ENCODE results near the gene STK39.
A peak's percentile ranks its signal among the peaks of the same experiment; 100 is the strongest.

STK39 gene

DNA sequence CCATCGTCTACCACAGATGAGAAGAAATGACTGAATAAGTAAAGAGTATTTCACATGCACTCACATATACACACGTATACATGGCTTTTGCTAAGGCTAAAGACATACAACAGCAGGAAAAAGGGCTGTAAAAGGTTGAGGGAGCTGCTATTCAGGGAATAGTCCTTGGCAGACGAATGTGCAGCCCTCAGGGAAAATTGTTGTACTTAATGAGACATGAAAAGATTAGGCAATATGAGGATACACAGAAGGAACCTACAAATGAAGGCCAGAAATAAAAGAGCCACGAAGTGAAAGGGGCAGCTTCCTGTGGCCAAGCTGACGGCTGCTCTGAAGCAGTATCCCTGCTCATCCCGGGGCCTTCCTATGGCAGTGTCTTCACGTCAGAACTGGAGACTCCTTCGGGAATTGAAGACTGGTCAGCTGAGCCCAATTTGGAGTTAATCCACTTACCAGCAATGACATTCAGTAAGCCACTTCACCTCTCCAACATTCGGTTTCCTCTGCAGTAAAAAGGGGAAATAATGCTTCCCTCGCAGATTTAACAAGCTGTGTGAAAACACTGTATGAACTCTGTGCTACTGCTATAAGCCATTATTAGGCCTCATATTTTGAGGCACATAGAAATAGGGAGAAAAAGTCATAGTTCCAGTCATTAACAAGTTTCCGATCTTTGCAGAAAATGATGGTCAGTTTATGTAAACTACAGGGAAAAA, 221.8 kb downstream of the STK39 start:
- TF ChIP-seq GATA3 (IDR thresholded peaks at IDR 0.05; ENCODE audit: low read depth, low read length) (no peak), GATA2 (IDR thresholded peaks at IDR 0.05; ENCODE audit: low read depth, low read length) (no peak)

DNA sequence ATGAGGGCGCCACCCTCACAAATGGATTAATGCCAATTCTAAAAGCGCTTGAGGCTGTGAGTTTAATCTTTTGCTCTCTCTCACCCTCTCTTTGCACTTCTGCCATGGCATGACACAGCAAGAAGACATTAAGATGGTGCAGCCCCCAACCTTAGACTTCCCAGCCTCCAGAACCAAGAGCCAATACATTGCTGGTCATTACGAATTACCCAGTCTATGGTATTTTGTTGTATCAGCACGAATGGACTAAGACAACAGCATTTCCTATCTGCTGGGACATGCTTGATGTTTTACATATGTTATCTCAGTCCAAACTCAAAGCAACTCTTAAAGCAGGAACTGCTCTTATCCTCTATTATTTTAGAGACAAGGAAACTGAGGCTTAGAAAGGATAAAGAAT, 222.9 kb downstream of the STK39 start:
- TF ChIP-seq GATA3 (IDR thresholded peaks at IDR 0.05; ENCODE audit: low read depth, low read length) = no peak
- no peak for TF ChIP-seq GATA2 (IDR thresholded peaks at IDR 0.05; ENCODE audit: low read depth, low read length)

DNA sequence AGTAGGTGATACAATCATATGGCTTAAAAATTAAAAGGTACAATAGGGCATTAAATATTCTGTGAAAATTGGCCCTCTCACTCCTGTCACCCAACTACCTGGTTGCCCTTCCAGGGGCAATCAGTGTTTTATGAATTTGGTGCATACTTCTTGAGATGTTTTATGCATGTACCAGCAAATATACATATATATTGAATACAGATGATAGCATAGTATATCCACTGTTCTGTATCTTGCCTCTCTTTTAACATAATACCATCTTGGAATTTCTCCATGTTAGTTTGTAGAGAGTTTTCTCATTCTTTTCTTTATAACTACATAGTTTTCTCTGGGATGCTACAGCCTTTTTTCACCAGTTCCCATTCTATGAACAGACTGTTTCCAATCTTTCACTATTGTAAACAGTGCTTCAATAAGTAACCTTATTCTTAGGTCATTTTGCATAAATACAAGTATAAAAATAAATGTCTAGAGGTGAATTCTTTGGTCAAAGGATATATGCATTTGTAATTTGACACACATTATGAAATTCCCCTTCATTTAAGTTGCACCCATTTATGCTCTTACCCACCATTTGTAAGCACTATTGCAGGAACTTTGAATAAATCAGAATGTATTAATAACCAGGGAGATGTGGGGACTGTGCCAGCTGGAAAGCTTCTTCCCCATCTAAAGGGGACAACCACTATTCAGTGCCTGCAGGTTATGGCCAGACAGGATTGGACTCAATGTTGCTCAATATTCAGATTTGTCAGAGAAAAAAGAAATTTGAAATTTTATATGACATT, 225.4 kb downstream of the STK39 start:
- no peak for TF ChIP-seq GATA2 (IDR thresholded peaks at IDR 0.05; ENCODE audit: low read depth, low read length)
- no peak for TF ChIP-seq GATA3 (IDR thresholded peaks at IDR 0.05; ENCODE audit: low read depth, low read length)

DNA sequence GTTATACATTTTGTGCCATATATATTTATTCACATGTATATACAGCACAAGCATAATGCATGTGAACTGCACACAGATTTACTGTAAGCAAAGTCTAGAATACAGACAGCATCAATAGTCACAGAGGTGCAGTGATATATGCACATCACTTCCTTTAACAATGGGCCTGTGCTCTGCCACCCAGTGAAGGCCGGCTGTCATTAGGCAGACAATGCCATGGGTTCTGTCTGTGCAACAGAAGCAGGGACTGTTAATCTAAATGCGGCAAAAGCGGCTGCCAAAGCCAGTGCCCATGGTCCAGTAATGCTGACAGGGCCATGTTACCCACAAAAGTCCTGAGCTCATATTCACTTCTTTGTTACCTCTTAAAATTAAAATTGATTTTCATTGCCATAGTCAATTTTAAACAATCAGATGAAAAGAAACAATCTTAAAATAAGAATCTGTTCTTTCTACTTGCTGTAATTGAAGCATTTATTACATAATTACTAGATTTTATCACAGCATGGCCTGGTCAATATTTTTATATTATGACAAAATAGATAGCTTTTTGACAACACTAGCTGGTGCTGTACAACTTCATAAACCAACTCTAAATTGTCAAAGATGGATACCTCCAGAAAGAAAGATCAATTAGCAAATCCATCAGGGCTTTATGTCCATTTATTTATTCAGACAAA, 232.0 kb downstream of the STK39 start:
- TF ChIP-seq GATA2 (IDR thresholded peaks at IDR 0.05; ENCODE audit: low read depth, low read length) (0 out of 2 replicates have a peak, but pooled peaks have one; percentile 7), GATA3 (IDR thresholded peaks at IDR 0.05; ENCODE audit: low read depth, low read length) (peak; percentile 63; the same call in 1 of the 2 replicates)

DNA sequence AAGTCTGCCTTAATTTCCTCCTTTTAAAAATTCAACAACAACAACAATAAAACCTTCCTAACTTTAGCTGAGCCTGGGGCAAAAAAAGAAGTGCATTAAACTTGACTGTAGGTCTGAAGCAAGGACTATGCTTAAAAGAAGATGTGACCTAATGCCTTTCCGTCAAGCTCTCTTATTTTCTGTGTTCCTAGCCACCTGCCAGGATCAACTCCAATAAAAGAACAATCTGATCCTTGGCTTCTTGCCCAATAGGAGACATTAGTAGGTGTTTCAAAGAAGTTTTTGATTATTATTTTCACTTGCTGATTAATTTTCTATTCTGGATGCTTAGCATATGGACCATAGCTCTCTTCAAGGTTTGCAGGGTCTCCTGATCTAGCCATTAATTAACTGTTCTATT, 237.5 kb downstream of the STK39 start:
- TF ChIP-seq GATA3 (IDR thresholded peaks at IDR 0.05; ENCODE audit: low read depth, low read length) = no peak
- no peak for TF ChIP-seq GATA2 (IDR thresholded peaks at IDR 0.05; ENCODE audit: low read depth, low read length)

DNA sequence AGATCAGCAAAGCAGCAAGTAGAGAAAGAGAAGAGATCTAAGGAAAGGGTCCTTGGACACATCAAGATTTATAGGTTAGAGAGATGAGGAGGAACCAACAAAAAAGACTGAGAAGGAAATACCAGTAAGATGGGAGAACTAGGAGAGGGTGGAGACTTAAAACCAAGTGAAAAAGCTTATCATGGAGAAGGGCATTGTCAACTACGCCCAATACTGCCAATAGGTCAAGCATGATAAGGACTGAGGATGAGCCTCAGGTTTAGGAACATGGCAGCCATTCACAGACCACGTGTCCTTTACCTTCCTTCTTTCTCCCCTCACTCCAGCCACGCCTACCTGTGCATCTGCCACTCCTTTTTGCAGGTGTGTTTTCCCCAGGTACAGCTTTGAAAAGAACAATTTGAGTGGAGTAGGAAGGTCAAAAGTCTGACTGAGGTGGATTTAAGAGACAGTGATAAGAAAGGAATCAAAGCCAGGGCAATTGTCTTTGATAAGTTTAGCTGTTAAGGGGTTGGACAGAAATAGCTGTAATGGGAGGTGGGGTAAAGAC, 238.7 kb downstream of the STK39 start:
- TF ChIP-seq GATA2 (IDR thresholded peaks at IDR 0.05; ENCODE audit: low read depth, low read length) (no peak), GATA3 (IDR thresholded peaks at IDR 0.05; ENCODE audit: low read depth, low read length) (no peak)

DNA sequence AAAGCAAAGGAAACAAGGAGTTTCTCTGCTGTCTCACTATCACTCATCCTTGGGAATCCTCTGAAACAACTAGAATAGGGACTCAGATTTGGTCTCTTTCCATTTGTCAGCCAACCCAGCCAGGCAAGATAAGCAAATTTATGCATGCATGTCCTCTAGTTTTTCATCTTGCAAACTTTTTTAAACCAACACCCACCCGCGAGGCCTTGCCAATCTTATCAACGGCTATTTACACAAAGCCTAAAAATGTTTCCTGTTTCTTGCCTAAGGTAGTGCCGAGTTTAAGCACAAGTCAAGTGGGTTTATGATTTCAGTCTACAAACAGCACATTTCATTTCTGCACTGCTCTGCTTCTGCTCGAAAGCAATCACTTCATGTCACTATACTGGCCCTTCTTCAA, 240.9 kb downstream of the STK39 start:
- TF ChIP-seq GATA3 (IDR thresholded peaks at IDR 0.05; ENCODE audit: low read depth, low read length) (no peak), GATA2 (IDR thresholded peaks at IDR 0.05; ENCODE audit: low read depth, low read length) (no peak)

DNA sequence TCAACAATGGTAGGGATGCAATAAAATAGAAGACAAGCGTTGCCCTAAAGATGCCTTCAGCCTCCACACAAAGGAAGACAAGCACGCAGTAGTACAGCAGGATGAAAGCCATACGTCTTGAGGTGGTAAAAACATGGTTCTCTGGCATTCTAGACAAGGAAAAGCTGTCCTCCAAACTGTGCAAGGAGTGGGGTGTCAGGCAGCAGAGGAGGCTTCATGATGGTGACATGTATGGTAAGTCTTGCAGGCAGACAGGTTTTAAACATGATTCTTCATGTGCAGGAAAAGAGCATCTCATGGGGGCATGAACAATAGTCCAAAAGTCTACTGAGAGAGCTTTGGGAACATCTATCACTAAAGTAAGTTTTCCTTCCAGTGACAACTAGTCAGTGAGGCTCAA, 241.8 kb downstream of the STK39 start:
- no peak for TF ChIP-seq GATA2 (IDR thresholded peaks at IDR 0.05; ENCODE audit: low read depth, low read length)
- no peak for TF ChIP-seq GATA3 (IDR thresholded peaks at IDR 0.05; ENCODE audit: low read depth, low read length)

DNA sequence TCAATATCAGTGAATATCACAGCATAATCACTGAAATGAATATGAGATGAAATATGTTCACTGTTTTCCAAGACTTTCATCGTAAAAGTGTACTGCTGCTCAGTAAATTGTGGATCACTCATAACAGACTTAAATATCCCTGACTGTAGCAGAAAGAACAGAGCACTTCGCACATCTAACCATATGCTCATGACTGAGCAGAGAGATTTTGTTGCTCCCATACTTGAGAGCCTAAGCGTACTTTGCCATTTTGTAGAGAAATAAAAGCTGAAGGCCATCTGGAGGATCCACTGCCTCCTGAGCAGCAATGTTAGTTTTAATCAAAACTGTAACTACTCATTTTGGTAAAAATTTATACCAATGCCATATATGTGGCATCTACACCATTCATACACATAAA, 243.5 kb downstream of the STK39 start:
- TF ChIP-seq GATA3 (IDR thresholded peaks at IDR 0.05; ENCODE audit: low read depth, low read length) = no peak
- TF ChIP-seq GATA2 (IDR thresholded peaks at IDR 0.05; ENCODE audit: low read depth, low read length) = no peak

DNA sequence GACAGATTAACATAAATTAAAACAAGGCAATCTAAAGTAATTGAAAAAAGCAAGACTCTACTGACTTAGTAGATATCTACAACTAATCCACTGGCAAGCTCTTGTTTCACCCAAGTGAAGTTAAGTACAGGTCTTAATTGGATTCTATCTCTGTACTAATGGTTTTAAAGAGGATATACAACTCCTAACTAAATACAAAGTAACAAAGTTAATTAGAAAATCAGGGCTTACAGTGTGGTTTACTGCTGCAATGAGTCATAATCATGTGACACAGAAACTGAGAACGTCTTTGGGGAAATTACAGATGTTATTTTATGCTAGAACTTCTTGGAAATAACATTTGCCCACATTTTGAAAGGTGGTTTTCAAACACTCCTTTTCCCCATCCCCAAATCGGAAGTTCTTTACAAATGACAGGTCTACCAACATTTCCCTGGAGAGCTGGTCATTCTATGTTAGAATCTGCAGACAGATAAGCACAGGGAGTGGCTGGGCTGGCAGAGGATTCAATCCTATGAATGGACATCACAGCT, 245.3 kb downstream of the STK39 start:
- TF ChIP-seq GATA2 (IDR thresholded peaks at IDR 0.05; ENCODE audit: low read depth, low read length) (no peak), GATA3 (IDR thresholded peaks at IDR 0.05; ENCODE audit: low read depth, low read length) (no peak)

DNA sequence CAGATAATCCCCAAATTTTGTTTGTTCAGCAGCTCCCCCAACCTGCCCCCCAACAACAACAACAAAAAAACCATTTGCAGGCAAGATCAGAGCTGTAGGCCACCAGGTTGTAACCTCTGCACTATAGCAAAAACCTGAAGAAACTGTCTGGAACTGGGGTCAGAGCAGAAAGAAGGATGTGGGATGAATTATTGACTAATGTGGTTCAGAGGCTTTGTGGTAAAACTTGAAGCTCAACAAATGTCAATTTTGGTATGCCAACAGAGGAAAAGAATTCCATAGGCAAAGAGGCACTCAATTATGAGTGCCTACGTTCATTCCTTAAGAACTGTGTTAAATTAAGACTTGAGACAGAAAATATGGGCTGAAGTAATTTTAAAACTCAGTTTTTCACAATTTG, 255.1 kb downstream of the STK39 start:
- no peak for TF ChIP-seq GATA2 (IDR thresholded peaks at IDR 0.05; ENCODE audit: low read depth, low read length)
- TF ChIP-seq GATA3 (IDR thresholded peaks at IDR 0.05; ENCODE audit: low read depth, low read length) = no peak

DNA sequence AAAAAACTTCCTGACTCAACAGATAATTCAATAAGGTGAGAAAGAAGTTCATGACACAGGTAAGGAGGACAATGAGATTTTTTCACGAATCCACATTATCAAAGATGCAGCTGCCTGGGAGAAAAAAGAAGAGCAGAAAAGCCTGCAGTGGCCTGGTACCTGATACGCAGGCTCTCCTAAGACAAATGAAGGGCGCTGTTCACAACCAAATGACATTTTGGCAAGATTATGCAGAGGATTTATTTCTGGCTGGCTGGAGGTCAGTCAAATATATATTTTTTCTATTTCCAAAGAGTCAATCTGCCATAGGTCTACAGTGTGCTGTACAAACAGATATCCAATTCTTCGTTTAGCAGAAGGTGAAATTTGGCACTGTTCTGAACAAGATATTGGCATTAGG, 257.3 kb downstream of the STK39 start:
- TF ChIP-seq GATA3 (IDR thresholded peaks at IDR 0.05; ENCODE audit: low read depth, low read length) (no peak), GATA2 (IDR thresholded peaks at IDR 0.05; ENCODE audit: low read depth, low read length) (no peak)

DNA sequence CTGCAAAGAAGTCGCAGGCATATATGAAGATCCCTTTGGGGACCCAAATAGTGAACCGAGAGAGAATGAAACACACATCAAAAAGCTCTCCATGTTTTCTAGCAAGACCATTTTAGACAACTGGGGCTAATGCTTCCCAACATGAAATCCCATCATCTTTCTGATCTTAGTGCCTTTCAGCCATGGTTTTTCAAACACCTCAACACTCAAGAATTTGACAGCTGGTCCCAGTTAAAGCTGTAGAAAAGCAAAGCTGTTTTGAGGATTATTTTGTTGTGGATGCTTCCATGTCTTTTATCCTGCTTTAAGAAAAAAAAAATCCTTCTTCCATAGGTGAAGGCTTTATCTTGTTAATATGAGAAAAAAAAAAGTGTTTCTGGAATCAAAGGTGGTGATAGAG, 259.1 kb downstream of the STK39 start:
- no peak for TF ChIP-seq GATA2 (IDR thresholded peaks at IDR 0.05; ENCODE audit: low read depth, low read length)
- TF ChIP-seq GATA3 (IDR thresholded peaks at IDR 0.05; ENCODE audit: low read depth, low read length) = no peak

DNA sequence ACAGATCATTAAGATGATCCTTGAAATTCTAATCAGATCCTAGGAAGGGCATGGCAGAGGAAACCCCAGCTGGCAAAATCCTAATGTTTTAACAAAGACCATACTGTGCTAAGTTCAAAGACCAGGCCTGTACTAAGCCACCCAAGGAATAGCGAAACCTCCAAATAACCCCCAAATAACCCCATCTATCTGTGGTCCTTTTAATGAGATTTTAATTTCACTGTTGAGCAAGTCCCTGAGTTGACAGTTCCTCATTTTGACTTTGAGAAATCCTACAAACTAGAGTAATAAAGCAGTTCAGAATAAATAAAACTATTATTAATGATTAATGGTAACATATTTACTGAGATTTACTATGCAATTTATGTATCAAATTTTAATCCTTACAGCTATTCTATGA, 259.8 kb downstream of the STK39 start:
- TF ChIP-seq GATA3 (IDR thresholded peaks at IDR 0.05; ENCODE audit: low read depth, low read length) (no peak), GATA2 (IDR thresholded peaks at IDR 0.05; ENCODE audit: low read depth, low read length) (no peak)

Data from SH-SY5Y (cell line).